ENCODE results near the gene ANAPC15. TPM values are rescaled to one million over a fixed set of nuclear protein-coding genes. Genes with fewer than 3 reads are reported as not detected.
A peak's percentile ranks its signal among the peaks of the same experiment; 100 is the strongest.

The ANAPC15 gene
- total RNA-seq, 4 donors from 2014 or later = 21.5 to 49.6 (median 39.7) TPM

- Histone ChIP-seq H3K27me3 (no peaks in the 10 kb centered on the region), H3K4me3 (replicated peaks in 1 of 3) (no peak overlapping the region), H3K36me3 (no peaks in the 10 kb centered on the region), H3K4me1 (peaks cover 14 to 17% of the 10 kb centered on the region in 2 donors), H3K9me3 (no peaks in the 10 kb centered on the region), H3K27ac (no peak overlapping the region)
- WGBS, 2 donors = 88 to 89% methylated on average over 2 of the region's 2 CpGs
- no peak for TF ChIP-seq POLR2A (IDR thresholded peaks at IDR 0.05)
- no peak for TF ChIP-seq CTCF (IDR thresholded peaks at IDR 0.05)
- intact Hi-C loops (cut with DNase I) = no loop called here
- no peak for DNase-seq
Measured at GRCh38 chr11:72132646-72133045, 20.2 kb upstream of the ANAPC15 start.

GRCh38 chr11:72129381-72129780 lies 16.9 kb upstream of the ANAPC15 start:
- Histone ChIP-seq H3K27me3 (no peaks in the 10 kb centered on the region), H3K36me3 (no peaks in the 10 kb centered on the region), H3K4me1 (peaks cover 25% of the 10 kb centered on the region in 2 donors), H3K27ac (peak overlapping the region; percentile 73 to 81 (median 78)), H3K4me3 (replicated peaks in 1 of 3) (no peak overlapping the region), H3K9me3 (no peaks in the 10 kb centered on the region)
- intact Hi-C loops (cut with DNase I) = no loop called here
- no peak for TF ChIP-seq POLR2A (IDR thresholded peaks at IDR 0.05)
- TF ChIP-seq CTCF (IDR thresholded peaks at IDR 0.05) = no peak
- peak; percentile 57 to 62 for DNase-seq
- 30 to 34% methylated on average over 3 of the region's 3 CpGs for WGBS, 2 donors

GRCh38 chr11:72127923-72128322 lies 15.4 kb upstream of the ANAPC15 start:
- WGBS, 2 donors = 64 to 66% methylated on average over 2 of the region's 2 CpGs
- no peak for DNase-seq
- H3K27ac ChIP-seq = peak overlapping the region in 2 of 3 donors; percentile 73 to 81
- peaks cover 36 to 37% of the 10 kb centered on the region in 2 donors for H3K4me1 ChIP-seq
- H3K27me3 ChIP-seq = no peaks in the 10 kb centered on the region
- H3K9me3 ChIP-seq = no peaks in the 10 kb centered on the region
- intact Hi-C loops (cut with DNase I) = no loop called here
- no peak for TF ChIP-seq CTCF (IDR thresholded peaks at IDR 0.05)
- no peak for TF ChIP-seq POLR2A (IDR thresholded peaks at IDR 0.05)
- H3K4me3 ChIP-seq (replicated peaks in 1 of 3) = no peak overlapping the region
- H3K36me3 ChIP-seq = no peaks in the 10 kb centered on the region

- TF ChIP-seq POLR2A (IDR thresholded peaks at IDR 0.05) (no peak), CTCF (IDR thresholded peaks at IDR 0.05) (no peak)
- Histone ChIP-seq H3K4me1 (peaks cover 37 to 38% of the 10 kb centered on the region in 2 donors), H3K9me3 (no peaks in the 10 kb centered on the region), H3K27ac (peak overlapping the region in 1 of 3 donors; percentile 90), H3K36me3 (no peaks in the 10 kb centered on the region), H3K4me3 (replicated peaks in 1 of 3) (no peak overlapping the region), H3K27me3 (no peaks in the 10 kb centered on the region)
- no peak for DNase-seq
- WGBS, 2 donors = 55 to 57% methylated on average over 1 of the region's 1 CpG
- intact Hi-C loops (cut with DNase I) = no loop called here
Measured at GRCh38 chr11:72125956-72126355, 13.5 kb upstream of the ANAPC15 start.

GRCh38 chr11:72124046-72124445 lies 11.6 kb upstream of the ANAPC15 start:
- intact Hi-C loops (cut with DNase I) = no loop called here
- no peak for TF ChIP-seq CTCF (IDR thresholded peaks at IDR 0.05)
- peak in 1 of 2 donors; percentile 44 for TF ChIP-seq POLR2A (IDR thresholded peaks at IDR 0.05)
- Histone ChIP-seq H3K4me1 (peaks cover 26 to 27% of the 10 kb centered on the region in 2 donors), H3K27me3 (no peaks in the 10 kb centered on the region), H3K9me3 (no peaks in the 10 kb centered on the region), H3K4me3 (replicated peaks in 1 of 3) (no peak overlapping the region), H3K27ac (peak overlapping the region; percentile 90 to 95 (median 90)), H3K36me3 (no peaks in the 10 kb centered on the region)
- peak; percentile 97 for DNase-seq
- 51 to 63% methylated on average over 4 to 5 of the region's 6 CpGs for WGBS, 2 donors
